ENCODE results near the gene MYO19. TPM values are rescaled to one million over a fixed set of nuclear protein-coding genes. Genes with fewer than 3 reads are reported as not detected.

The MYO19 gene
- total RNA-seq, 1 experiment from 2014 or later, result 144 TPM

DNA sequence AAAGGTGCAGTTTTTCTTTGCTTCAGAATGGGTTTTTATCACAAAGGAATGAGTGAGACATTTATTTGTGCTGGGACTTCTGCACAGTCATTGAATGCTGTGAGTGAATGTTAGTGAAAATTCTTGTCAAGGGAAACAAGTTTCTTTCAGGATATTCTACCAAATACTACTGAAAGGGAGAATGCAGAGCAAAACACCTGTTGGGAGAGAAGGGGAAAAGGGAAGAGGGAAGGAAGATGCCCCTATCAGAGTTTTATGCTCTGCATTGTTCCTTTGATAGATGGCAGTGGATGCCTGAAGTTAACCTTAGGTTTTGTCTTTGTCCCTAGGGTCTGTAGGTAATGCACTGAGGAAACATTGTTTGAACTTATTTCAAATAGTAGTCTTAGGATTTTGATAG lies 13.1 kb upstream of the MYO19 start:
- peaks cover 19 to 25% of the 10 kb centered on the region in 2 experiments for H3K4me1 Mint-ChIP-seq
- no peak for DNase-seq
- H3K79me1 ChIP-seq (ENCODE audit: insufficient read depth, low read depth, low read length, poor library complexity, severe bottlenecking), result no peaks in the 10 kb centered on the region
- no peak overlapping the region for H3T11ph ChIP-seq (ENCODE audit: low read length)
- H3K4me3 Mint-ChIP-seq, result peak overlapping the region; percentile 65 to 87; a peak in 3 of 5 replicates
- H2BK120ac ChIP-seq (ENCODE audit: low read depth, low read length, poor library complexity, severe bottlenecking), result no peak overlapping the region
- H4K8ac ChIP-seq (replicated peaks; ENCODE audit: insufficient read length, low read depth, low read length), result no peak overlapping the region
- no peak overlapping the region for H2BK20ac ChIP-seq (ENCODE audit: low read depth, low read length, poor library complexity, severe bottlenecking)
- H3K9me3 Mint-ChIP-seq, result no peaks in the 10 kb centered on the region
- H3K27ac Mint-ChIP-seq, result peak overlapping the region in 1 of 3 experiments; percentile 36; a peak in 2 of 7 replicates
- no peaks in the 10 kb centered on the region for H3K27me3 Mint-ChIP-seq (ENCODE audit: low read depth)
- H2AK5ac ChIP-seq (ENCODE audit: insufficient read length, low read length), result no peak overlapping the region
- no peak overlapping the region for H3K18ac ChIP-seq (ENCODE audit: insufficient read length, low read depth, low read length)
- H3K23ac ChIP-seq (ENCODE audit: insufficient read length, low read depth, low read length), result no peak overlapping the region
- H3K9me3 ChIP-seq (ENCODE audit: control insufficient read depth, low read depth, low read length), result no peaks in the 10 kb centered on the region
- peaks cover 0 to 13% (median 0%) of the 10 kb centered on the region in 3 experiments; a peak in 4 of 7 replicates for H3K36me3 Mint-ChIP-seq (ENCODE audit: insufficient read depth in 1 of 3, low read depth in 3 of 3)
- H3K4me2 ChIP-seq (ENCODE audit: insufficient read depth, insufficient read length, low read length), result no peak overlapping the region
- H3K56ac ChIP-seq (ENCODE audit: insufficient read length, low read depth, low read length), result no peak overlapping the region
- H2BK5ac ChIP-seq (ENCODE audit: insufficient read length, low read length), result no peak overlapping the region
- no peak overlapping the region for H2AFZ ChIP-seq (ENCODE audit: low read length)
- no peak overlapping the region for H3K4ac ChIP-seq (ENCODE audit: low read depth, low read length)
- no peak overlapping the region for H4K5ac ChIP-seq (ENCODE audit: insufficient read length, low read depth, low read length)
- TF ChIP-seq CTCF (conservative IDR thresholded peaks at IDR 0.05), result no peak
- H3K14ac ChIP-seq (ENCODE audit: insufficient read depth, low read length), result no peak overlapping the region
- H3K4me1 ChIP-seq (ENCODE audit: insufficient read depth, low read length), result no peaks in the 10 kb centered on the region
- H2BK15ac ChIP-seq (ENCODE audit: low read depth, low read length), result no peak overlapping the region
- no peaks in the 10 kb centered on the region for H4K20me1 ChIP-seq (ENCODE audit: control insufficient read depth, insufficient read depth, insufficient read length)
- H4K91ac ChIP-seq (ENCODE audit: insufficient read length, low read depth, low read length), result no peak overlapping the region
- H3K27me3 ChIP-seq (ENCODE audit: insufficient read depth, low read length), result no peaks in the 10 kb centered on the region
- H3K9ac ChIP-seq (ENCODE audit: extremely low read depth, insufficient read length, low read length), result no peak overlapping the region
- H3K27ac ChIP-seq (ENCODE audit: insufficient read length, low read depth, low read length), result no peak overlapping the region
- H3K23me2 ChIP-seq (ENCODE audit: insufficient read length, low read depth, low read length, poor library complexity, severe bottlenecking), result peaks cover 5% of the 10 kb centered on the region
- peaks cover 13% of the 10 kb centered on the region; the same call in 1 of the 2 replicates for H3K79me2 ChIP-seq (ENCODE audit: insufficient read depth, low read length)
- no peak overlapping the region for H2BK12ac ChIP-seq (ENCODE audit: insufficient read length, low read depth, low read length)
